ENCODE data around the gene RPAP2.
"Not testable (repeated sequence)": the region's sequence is repeated elsewhere in the genome, so short reads cannot be mapped to it uniquely, and the experiment has no call there.

RPAP2 gene

DNA sequence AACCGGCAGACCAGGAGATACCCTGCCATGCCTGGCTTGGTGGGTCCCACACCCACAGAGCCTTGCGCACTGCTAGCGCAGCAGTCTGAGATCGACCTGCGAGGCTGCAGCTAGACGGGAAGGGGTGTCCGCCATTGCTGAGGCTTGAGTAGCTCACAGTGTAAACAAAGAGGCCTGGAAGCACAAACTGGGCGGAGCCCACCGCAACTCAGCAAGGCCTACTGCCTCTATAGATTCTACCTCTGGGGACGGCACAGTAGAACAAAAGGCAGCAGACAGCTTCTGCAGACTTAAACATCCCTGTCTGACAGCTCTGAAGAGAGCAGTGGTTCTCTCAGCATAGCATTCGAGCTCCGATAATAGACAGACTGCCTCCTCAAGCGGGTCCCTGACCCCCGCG is 19.1 kb upstream of the RPAP2 start:
- not testable (repeated sequence) for ATAC-seq

DNA sequence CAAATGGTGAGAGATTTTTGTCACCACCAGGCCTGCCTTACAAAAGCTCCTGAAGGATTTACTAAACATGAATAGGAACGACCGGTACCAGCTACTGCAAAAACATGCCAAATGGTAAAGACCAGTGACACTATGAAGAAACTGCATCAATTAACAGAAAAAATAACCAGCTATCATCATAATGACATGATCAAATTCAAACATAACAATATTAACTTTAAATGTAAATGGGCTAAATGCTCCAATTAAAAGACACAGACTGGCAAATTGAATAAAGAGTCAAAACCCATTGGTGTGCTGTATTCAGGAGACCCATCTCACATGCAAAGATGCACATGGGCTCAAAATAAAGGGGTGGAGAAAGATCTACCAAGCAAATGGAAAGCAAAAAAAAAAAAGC is 17.4 kb upstream of the RPAP2 start:
- ATAC-seq, result not testable (repeated sequence)

GRCh38 chr1:92291372-92291999 is 7.4 kb upstream of the RPAP2 start:
- TF ChIP-seq, protein P1, sequence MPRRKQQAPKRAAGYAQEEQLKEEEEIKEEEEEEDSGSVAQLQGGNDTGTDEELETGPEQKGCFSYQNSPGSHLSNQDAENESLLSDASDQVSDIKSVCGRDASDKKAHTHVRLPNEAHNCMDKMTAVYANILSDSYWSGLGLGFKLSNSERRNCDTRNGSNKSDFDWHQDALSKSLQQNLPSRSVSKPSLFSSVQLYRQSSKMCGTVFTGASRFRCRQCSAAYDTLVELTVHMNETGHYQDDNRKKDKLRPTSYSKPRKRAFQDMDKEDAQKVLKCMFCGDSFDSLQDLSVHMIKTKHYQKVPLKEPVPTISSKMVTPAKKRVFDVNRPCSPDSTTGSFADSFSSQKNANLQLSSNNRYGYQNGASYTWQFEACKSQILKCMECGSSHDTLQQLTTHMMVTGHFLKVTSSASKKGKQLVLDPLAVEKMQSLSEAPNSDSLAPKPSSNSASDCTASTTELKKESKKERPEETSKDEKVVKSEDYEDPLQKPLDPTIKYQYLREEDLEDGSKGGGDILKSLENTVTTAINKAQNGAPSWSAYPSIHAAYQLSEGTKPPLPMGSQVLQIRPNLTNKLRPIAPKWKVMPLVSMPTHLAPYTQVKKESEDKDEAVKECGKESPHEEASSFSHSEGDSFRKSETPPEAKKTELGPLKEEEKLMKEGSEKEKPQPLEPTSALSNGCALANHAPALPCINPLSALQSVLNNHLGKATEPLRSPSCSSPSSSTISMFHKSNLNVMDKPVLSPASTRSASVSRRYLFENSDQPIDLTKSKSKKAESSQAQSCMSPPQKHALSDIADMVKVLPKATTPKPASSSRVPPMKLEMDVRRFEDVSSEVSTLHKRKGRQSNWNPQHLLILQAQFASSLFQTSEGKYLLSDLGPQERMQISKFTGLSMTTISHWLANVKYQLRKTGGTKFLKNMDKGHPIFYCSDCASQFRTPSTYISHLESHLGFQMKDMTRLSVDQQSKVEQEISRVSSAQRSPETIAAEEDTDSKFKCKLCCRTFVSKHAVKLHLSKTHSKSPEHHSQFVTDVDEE (CRISPR knock-in tag; IDR thresholded peaks at IDR 0.05), result no peak
- TF ChIP-seq SNAI2 (CRISPR knock-in tag; IDR thresholded peaks at IDR 0.05) (no peak), RARB (CRISPR knock-in tag; IDR thresholded peaks at IDR 0.05) (no peak), ZNF70 (CRISPR knock-in tag; IDR thresholded peaks at IDR 0.05) (no peak), OSR1 (CRISPR knock-in tag; IDR thresholded peaks at IDR 0.05) (no peak), ZNF8 (CRISPR knock-in tag; IDR thresholded peaks at IDR 0.05) (no peak), ZFP30 (CRISPR knock-in tag; IDR thresholded peaks at IDR 0.05) (no peak), CSRNP3 (CRISPR knock-in tag; IDR thresholded peaks at IDR 0.05) (no peak)
- peak; percentile 89 for ATAC-seq

GRCh38 chr1:92298213-92298572 is 666 bp upstream of the RPAP2 start:
- ATAC-seq, result peak; percentile 6; the same call in 2 of the 3 replicates

GRCh38 chr1:92299477-92300150 is 755 bp downstream of the RPAP2 start:
- no peak for ATAC-seq
- TF ChIP-seq, protein P1 (CRISPR knock-in tag; IDR thresholded peaks at IDR 0.05), result no peak
- no peak for TF ChIP-seq ZNF8 (CRISPR knock-in tag; IDR thresholded peaks at IDR 0.05)
- TF ChIP-seq CSRNP3 (CRISPR knock-in tag; IDR thresholded peaks at IDR 0.05), result no peak
- TF ChIP-seq ARNTL (CRISPR knock-in tag; IDR thresholded peaks at IDR 0.05; ENCODE audit: borderline replicate concordance, low read depth), result no peak
- no peak for TF ChIP-seq CSDC2 (CRISPR knock-in tag; IDR thresholded peaks at IDR 0.05)
- no peak for TF ChIP-seq ESRRG (CRISPR knock-in tag; IDR thresholded peaks at IDR 0.05)
- no peak for TF ChIP-seq ZNF70 (CRISPR knock-in tag; IDR thresholded peaks at IDR 0.05)
- no peak for TF ChIP-seq SNAI2 (CRISPR knock-in tag; IDR thresholded peaks at IDR 0.05)
- no peak for TF ChIP-seq TCF4 (CRISPR knock-in tag; IDR thresholded peaks at IDR 0.05; ENCODE audit: borderline replicate concordance)
- TF ChIP-seq TOX (CRISPR knock-in tag; IDR thresholded peaks at IDR 0.05; ENCODE audit: borderline replicate concordance), result no peak
- no peak for TF ChIP-seq PPARA (CRISPR knock-in tag; IDR thresholded peaks at IDR 0.05; ENCODE audit: borderline replicate concordance)
- TF ChIP-seq ISL1 (CRISPR knock-in tag; IDR thresholded peaks at IDR 0.05), result no peak
- no peak for TF ChIP-seq BACH2 (CRISPR knock-in tag; IDR thresholded peaks at IDR 0.05; ENCODE audit: borderline replicate concordance)
- TF ChIP-seq ZFP30 (CRISPR knock-in tag; IDR thresholded peaks at IDR 0.05), result no peak
- no peak for TF ChIP-seq RARB (CRISPR knock-in tag; IDR thresholded peaks at IDR 0.05)
- no peak for TF ChIP-seq ZFP3 (CRISPR knock-in tag; IDR thresholded peaks at IDR 0.05)
- TF ChIP-seq ZC3H10 (CRISPR knock-in tag; IDR thresholded peaks at IDR 0.05), result no peak
- TF ChIP-seq CREB5 (CRISPR knock-in tag; IDR thresholded peaks at IDR 0.05; ENCODE audit: low read depth), result no peak
- TF ChIP-seq POU6F1 (CRISPR knock-in tag; IDR thresholded peaks at IDR 0.05; ENCODE audit: borderline replicate concordance, low read depth), result no peak

More at GRCh38 chr1:92298213-92298572, 666 bp upstream of the RPAP2 start:
- no peak for TF ChIP-seq ZFP30 (CRISPR knock-in tag; IDR thresholded peaks at IDR 0.05)
- no peak for TF ChIP-seq TOX (CRISPR knock-in tag; IDR thresholded peaks at IDR 0.05; ENCODE audit: borderline replicate concordance)
- TF ChIP-seq BACH2 (CRISPR knock-in tag; IDR thresholded peaks at IDR 0.05; ENCODE audit: borderline replicate concordance), result no peak
- TF ChIP-seq ZNF70 (CRISPR knock-in tag; IDR thresholded peaks at IDR 0.05), result no peak
- no peak for TF ChIP-seq ZFP3 (CRISPR knock-in tag; IDR thresholded peaks at IDR 0.05)
- no peak for TF ChIP-seq PPARA (CRISPR knock-in tag; IDR thresholded peaks at IDR 0.05; ENCODE audit: borderline replicate concordance)
- no peak for TF ChIP-seq TCF4 (CRISPR knock-in tag; IDR thresholded peaks at IDR 0.05; ENCODE audit: borderline replicate concordance)

Measured in SK-N-SH treated with all-trans-retinoic acid at 6 μM for 48 hours (cell line).